HepG2 (cell line): ENCODE results near the gene WDR45B.

ENCODE experiments used
- BCLAF1 ChIP-seq: fragments of 450-650 bp; IDR thresholded peaks from 2 replicates; pipeline ENCODE4 v1.6.1; 2017; ENCODE audit warnings: mild to moderate bottlenecking
- HDAC6 ChIP-seq: fragments of 200-600 bp; sonication (generic); IDR thresholded peaks from 2 replicates; pipeline ENCODE4 v1.7.0; 2017; ENCODE audit warnings: mild to moderate bottlenecking, antibody characterized with exemption, low read length, low read depth
- ISX ChIP-seq: sonication (generic); formaldehyde crosslinking; conservative IDR thresholded peaks from 2 replicates; pipeline ENCODE4 v1.5.0; 2020; ENCODE audit warnings: missing genetic modification reagents
- SETDB1 ChIP-seq: sonication (generic); formaldehyde crosslinking; IDR thresholded peaks from 2 replicates; pipeline ENCODE4 v1.5.1; 2020; ENCODE audit warnings: missing genetic modification reagents, mild to moderate bottlenecking, borderline replicate concordance
- ZNF331 ChIP-seq: sonication (generic); formaldehyde crosslinking; IDR thresholded peaks from 2 replicates; pipeline ENCODE4 v1.4.0; 2020; ENCODE audit warnings: missing genetic modification reagents

GRCh38 chr17:82642022-82642421 is 6.2 kb downstream of the WDR45B start:
- TF ChIP-seq ISX (CRISPR knock-in tag): no peak
- no peak for TF ChIP-seq HDAC6
- TF ChIP-seq SETDB1 (CRISPR knock-in tag): no peak
- no peak for TF ChIP-seq ZNF331 (CRISPR knock-in tag)
- TF ChIP-seq BCLAF1: no peak
